ENCODE data around the gene ZDHHC14.

Gene ZDHHC14

DNA sequence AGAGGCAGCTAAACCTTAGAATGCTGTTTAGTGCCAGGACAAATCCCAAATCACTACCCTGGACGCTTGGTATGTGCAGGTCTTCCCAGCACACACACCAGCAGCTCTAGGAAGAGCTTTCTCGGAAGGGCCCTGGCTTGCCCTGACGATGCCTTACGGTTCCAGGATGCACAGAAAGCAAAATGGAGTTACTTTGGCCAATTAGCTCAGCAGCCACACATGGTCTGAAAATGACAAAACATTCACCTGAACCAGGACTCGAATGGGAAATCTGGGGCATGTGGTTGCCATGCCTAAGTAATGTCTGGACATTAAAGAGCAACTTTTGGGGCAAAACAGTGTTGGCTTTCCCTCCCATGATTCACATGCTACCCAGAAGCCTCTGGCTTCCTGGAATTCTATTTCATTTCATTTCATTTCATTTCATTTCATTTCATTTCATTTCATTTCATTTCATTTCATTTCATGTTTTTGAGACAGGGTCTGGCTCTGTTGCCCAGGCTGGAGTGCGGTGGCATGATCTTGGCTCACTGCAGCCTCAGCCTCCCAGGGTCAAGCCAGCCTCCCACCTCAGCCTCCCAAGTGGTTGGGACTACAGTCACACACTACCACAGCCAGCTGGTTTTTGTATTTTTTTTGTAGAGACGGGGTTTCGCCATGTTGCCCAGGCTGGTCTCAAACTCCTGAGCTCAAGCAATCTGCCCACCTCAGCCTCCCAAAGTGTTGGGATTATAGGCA lies 153.3 kb downstream of the ZDHHC14 start:
- no peak for DNase-seq (ENCODE audit: low read depth)

DNA sequence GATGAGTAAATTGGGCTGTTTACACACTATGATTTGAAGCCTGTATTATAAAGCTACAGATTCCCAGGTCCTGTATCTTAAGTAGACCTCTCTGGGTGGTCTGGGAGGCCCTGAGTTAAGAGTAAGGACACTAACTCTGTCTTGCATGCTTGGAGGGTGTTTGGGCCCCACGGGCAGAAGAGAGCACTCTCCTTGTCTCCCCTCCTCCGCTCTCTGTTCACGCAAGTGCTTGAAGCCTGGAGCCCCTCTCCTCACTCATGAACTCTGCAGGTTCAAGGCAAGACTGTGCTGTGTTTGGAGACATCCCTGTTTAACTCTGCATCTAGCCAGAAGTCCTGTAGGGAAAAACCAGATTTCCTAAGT lies 154.0 kb downstream of the ZDHHC14 start:
- no peak for DNase-seq (ENCODE audit: low read depth)

DNA sequence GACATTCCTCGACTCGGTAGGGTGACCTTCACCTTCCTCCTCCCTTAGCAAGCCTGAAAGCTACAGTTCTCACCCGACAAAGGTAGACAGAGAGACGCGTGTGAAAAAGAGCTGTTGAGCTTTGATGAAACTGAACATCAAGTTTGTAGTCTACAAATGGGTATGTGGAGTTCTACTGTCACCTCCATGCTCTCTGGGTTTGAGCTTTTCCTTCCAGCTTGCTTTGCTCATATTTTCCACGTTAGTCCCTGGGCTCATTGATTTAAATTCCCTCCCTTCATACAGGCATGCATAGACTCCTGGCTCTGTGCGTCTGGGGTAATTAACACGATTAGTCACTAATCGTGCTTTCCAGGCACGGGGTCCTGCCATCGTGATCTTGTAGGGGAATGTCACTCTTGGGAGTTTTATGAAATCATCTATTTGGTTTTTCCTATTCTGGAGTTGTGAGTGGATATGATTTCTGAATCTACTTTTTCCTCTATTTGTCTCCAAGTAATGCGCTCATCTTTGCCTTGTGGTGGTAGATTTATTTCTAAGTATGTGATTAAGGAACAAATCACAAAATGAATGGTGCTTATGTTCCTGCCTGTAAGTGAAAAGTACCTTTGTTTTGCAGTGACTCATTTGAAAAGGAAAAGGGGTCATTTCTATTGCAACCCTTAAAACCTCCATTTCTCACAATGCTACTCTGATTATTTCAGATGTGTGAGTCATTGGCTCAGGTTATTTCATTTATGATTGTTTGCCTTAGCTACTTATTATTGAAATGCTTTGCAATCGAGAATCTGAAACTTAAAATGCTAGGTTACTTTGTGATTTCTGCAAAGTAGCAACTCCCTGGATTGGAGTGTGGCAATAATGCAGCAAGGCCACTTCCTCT lies 154.6 kb downstream of the ZDHHC14 start:
- no peak for DNase-seq (ENCODE audit: low read depth)

DNA sequence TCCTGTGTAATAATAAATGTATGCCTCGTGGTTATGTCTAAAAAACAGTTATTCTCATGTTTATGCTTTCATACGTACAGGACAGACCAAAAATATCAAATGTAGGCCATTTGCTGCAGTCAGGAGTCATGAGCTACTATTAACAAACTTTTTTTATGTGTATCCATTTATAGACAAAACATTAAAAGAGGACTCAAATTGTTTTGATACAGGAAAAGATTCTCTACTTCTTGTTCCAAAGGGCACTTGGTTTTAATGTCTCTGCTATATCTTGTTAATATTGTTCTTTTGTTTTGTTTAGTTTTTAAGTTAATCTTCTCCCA lies 155.2 kb downstream of the ZDHHC14 start:
- DNase-seq (ENCODE audit: low read depth), result no peak

DNA sequence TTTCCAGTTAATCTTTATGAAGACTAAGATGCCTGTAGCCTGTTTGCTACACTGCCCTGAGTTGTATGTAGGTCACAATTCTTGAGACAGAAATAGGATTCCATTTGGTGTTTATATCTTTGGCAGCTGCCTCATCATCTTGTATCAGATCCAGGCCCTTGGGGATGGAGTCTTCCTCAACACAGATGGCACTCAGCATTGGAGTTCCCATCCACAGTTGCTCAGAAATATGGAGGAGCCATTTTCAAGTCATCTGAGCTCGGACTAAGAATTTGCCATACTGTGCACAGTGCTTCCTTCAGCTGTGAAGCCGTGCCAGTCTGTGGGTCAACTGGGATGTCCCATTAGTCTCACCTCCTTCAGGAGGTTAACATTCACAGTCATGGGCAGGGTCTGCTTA lies 156.6 kb downstream of the ZDHHC14 start:
- no peak for DNase-seq (ENCODE audit: low read depth)

DNA sequence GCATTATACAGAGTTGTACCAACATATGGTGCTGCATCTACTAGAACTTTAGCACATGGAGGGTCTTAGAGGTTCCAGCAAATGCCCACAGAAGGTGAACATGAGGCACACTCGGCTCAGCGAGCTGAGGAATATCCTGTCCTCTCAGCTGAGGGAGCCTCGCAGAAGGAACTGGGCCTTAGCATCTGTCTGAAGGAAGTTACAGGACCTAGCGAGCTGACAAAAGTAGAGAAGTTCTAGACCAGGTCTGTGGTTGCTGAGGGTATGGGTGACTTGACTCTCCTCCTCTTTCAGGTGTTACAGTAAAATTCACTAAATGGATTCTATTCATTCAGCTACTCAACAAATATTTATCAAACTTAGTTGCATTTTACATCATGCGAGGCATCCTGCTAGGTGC lies 157.2 kb downstream of the ZDHHC14 start:
- DNase-seq (ENCODE audit: low read depth), result no peak

DNA sequence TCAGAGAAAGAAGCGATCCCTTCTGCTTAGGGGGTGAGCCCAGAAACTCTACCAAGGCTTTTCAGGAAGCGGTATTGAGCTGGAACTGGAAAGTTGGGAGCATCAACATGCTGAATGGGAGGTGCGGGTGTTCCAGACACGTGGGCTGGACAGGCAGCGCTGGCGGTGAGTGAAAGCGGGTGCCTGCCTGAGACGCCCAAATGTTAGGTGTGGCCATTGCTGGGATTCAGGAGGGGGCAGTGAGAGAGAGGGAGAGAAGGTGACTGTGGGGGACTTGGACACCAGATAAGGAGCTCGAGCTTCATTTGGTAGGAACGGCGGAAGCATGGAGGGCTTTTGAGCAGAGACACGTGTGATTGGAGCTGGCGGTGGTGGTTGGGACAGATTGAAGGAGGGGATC lies 157.7 kb downstream of the ZDHHC14 start:
- DNase-seq (ENCODE audit: low read depth), result no peak

DNA sequence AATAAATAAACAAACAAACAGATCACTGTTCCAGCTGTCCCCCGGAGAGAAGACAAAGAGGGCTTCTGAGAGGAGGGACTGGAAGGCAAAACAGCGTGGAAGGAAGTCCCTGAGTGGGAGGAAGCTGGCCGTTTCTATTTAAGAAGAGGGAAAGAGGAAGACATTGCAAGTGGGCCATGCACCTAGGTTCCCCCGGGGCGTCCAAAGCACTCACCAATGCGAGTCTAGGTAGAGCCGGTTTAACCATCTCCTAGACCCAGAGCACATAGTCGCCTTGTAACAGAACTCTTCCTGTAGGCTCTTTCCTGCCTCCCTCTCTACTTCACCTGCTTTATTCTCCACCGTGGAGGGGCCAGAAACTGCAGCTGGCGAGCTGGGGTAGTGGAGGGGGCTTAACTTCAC lies 158.4 kb downstream of the ZDHHC14 start:
- DNase-seq (ENCODE audit: low read depth), result no peak

DNA sequence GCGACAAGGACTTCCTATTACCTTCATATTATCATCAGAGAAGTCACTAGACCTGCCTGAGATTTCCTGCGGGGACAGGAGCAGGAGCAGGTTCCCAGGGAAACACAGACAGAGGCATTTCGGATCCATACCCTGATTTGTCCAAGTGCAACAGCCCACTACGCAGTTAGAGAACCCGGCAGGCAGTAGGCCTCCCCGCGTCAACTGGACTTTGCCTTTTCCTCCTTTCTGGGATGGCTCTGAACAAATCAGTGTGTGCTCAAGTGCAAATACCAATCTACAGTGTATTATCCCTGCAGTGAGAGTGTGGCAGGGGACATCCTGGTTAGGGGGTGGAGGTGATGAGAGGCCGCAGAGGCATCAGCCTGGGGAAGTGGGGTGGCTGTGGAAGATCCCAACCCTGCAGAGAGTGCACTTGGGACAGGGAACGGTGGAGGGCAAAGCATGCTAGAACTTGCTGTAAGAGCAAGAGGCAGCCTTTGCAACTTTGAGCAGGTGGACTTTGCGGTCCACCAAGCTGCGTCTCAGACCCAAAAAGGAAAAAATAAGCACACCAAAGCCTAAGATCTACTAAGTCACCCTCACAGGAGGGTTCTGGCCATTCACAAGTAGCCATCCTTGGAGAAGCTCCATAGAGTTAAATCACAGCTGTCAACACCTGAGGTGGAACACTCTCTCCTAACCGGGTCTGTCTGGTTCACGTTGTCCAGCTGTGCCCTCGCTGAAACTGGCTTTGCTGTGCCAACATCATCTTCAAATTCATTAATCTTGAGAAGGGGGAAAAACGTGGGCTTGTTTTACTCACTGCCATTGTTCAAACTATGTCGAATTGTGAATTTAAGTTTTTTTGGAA lies 159.1 kb downstream of the ZDHHC14 start:
- DNase-seq (ENCODE audit: low read depth), result no peak

DNA sequence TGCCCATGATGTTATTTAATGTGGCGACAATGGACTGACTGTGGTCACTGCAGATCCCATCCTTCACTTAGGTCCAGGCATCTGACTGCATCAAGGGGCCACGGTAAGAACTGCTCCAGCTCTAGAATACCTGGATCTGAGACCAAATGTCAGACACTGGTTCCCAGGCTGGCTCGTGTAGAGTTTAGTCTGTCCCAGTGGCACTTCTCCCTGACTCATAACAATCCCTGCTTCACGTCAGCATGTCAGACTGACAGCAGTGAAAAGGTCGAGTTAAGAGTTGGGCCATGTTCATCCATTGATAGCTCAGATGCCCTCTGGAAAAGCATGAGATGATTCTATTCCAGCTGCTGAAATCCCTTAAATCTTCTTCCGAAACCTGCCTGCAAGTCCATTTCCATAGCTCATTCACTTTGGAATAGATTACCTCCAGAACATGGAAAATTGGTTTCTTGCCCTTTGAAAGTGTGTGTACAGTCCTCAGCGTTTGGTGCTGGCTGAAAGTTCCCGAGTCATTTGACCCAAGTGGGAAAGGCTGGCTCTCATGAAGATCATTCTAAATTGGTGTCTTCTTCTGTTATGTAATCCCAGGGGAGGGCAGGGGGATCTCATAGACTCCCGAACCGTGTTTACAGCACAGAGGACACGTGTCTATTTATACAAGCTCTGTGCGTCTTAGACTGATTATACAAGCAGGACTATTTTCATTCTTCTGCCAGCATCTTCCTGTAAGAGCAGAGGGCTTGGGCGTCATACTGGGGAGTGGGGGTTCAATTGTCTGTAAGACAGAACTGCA lies 160.8 kb downstream of the ZDHHC14 start:
- no peak for DNase-seq (ENCODE audit: low read depth)

DNA sequence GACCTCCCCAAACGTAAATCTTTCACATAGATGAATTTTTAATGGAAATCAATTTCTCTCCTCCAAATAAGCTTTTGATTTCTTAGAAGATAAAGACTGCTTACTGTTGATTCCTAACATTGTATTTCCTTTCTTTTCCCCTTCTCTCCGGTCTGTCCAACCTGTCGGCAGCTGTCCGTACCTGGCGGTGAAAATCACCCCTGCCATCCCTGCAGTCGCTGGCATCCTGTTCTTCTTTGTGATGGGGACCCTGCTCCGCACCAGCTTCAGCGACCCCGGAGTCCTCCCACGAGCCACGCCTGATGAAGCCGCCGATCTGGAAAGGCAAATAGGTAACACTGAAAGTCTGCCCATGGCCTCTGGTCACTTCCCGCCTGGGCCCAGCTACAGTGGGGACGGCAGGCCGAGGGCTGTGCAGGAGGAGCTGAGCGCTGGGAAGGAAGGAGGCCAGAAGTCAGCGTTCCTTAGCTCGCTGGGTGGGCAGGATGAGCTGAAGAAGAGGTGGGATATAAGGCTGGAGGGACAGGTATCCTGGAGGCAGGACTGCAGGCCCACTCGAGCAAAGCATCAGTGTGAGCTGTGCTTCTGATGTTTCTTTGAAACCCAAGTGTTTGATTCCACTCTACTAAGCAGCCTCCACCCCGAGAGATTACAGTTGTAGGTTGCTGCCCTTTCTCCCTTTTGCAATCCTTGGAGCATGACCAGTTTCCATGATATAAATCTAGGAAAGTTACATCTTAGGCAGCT lies 161.6 kb downstream of the ZDHHC14 start:
- DNase-seq (ENCODE audit: low read depth), result no peak

DNA sequence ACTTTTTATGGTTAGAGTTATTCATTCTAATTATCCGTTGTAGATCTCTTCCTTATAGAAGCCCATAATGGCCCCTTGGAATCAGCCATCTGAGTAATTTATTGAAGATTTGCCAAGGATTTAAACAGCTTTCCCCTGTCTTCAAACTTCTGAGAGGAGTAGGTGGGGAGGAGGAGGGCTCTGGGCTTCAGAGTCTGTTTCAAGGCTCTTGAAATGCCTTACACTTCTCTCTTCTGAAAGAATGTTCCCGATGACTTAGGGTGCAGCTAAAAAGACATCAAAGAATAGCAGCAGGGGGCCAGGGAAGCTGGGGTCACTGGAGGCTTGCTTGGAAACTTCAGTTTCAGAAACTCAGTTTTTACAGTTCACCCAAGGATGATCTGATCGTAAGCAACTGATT lies 165.3 kb downstream of the ZDHHC14 start:
- no peak for DNase-seq (ENCODE audit: low read depth)

DNA sequence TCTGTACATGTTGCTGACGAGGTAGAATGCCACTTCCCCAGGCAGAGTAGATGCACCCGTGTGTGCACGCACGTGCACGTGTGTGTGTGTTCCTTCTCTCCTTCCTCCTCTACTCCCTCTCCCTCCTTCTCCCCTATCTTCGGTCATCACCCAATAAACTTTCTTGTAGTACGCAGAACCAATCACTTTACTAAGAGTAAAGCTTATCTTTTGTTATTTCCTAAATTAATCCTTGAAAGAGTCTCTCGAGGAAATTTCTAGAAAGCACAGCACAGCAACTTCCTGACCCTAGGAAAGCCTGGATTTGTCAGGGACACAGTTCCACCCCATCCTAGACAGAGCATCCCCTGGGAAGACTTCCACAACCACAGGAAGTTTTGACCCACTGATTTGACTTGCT lies 166.1 kb downstream of the ZDHHC14 start:
- DNase-seq (ENCODE audit: low read depth), result no peak

DNA sequence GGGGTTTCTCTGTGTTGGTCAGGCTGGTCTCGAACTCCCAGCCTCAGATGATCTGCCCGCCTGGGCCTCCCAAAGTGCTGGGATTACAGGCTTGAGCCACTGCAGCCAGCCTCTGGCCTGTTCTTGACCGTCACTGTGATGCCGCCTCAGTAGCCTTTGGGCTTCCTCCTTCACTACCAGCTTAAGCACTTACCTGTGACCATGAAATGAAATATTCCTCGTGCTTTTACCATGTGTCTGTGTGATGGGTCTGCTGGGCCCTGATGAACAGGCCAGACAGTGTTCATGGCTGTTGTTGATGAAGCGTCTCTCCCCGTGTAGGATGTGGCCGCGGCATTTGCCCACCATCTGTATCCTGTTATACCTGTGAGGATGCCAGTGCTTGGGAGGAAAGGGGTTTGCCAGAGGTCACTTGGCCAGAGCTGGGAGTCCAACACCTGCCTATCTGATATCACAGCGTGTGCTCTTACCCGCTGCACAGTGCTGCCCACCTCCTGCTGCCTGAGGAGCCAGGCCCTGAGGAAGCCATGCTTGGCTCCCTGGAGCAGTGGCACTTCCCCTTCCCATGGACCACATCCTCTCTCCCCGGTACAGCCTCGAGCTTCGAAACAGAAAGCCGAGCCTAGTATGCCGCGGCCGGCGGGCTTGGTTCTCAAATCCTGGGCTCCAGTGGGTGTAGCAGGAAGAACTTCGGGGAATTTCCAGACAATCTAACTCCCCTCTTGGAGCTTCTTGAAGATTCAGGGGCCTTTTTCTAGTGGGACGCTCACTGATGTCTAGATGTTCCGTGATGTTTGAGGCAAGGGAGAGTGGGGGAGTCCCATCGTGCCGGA lies 167.9 kb downstream of the ZDHHC14 start:
- no peak for DNase-seq (ENCODE audit: low read depth)

DNA sequence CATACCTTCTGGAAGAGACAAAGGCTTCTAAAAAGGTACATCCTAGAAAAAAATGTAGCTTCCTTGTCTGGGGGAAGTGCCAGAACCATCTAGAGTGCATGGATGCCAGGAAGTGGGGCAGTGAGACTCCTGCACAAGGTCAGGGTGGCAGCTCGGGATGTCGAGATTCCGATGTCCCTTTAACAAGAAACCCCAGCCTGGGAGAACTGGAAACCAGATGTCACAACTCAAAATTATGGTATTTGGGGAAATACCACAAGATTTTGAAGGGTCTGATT lies 168.4 kb downstream of the ZDHHC14 start:
- DNase-seq (ENCODE audit: low read depth), result no peak

DNA sequence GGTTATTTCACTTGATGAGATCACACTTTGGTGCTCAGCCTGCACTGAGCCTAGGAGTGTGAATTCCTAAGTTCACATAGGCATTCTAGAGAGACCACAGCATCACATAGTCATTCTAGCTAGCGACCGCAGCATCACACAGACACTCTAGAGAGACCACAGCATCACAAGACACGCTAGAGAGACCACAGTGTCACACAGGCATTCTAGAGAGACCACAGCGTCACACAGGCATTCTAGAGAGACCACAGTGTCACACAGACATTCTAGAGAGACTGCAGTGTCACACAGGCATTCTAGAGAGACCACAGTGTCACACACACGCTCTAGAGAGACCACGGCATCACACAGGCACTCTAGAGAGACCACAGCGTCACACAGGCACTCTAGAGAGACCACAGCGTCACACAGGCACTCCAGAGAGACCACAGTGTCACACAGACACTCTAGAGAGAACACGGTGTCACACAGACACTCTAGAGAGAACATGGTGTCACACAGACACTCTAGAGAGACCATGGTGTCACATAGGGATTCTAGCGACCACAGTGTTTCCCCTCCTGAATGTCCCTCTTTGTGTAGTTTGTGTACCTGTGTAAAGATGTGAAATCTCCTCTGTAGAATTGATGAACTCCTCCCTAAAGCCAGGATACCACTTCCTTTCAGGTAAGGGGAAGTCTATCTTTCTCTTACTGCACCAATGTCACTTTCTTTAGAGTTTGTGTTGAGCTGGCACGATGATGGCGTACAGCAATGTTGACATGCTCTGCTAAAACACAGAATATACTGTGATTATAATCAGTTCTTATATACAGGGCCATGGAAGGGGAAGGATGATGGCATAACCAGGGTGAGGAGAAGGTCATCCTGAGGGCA lies 169.4 kb downstream of the ZDHHC14 start:
- no peak for DNase-seq (ENCODE audit: low read depth)

DNA sequence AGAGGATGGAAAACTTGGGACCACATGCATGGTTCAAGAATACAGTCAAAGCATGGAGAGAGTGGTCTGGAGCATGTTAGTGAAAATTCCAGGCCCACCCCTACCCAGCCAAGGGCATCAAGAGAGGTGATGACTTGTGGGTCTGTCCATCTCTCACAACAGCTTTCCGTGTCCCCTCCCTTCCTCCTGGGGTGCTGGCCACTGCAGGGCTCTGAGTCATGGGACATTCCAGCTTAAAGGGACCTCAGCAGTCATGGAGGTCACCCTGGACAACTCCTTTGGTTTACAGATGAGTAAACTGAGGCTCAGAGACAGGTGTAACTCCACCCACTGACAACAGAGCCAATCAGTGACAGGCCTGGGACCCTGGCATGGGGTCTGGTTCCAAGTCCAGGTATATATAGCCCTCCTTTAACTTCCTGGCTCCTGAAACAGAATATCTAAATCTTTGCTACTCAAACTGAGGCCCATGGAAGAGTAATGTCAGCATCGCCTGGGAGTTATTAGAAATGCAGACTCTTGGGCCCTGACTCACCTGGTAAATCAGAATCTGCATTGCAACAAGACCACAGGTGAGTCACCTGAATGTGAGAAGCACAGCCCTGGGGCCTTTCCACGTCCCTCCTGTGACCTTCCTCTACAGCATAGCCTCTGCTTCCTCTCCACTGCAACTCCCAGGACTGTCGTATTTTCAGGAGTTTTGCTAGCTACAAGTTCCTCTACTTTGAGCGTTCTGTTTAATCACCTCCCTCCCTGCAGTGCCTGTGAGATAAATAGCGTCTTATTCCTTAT lies 170.2 kb downstream of the ZDHHC14 start:
- DNase-seq (ENCODE audit: low read depth), result no peak

DNA sequence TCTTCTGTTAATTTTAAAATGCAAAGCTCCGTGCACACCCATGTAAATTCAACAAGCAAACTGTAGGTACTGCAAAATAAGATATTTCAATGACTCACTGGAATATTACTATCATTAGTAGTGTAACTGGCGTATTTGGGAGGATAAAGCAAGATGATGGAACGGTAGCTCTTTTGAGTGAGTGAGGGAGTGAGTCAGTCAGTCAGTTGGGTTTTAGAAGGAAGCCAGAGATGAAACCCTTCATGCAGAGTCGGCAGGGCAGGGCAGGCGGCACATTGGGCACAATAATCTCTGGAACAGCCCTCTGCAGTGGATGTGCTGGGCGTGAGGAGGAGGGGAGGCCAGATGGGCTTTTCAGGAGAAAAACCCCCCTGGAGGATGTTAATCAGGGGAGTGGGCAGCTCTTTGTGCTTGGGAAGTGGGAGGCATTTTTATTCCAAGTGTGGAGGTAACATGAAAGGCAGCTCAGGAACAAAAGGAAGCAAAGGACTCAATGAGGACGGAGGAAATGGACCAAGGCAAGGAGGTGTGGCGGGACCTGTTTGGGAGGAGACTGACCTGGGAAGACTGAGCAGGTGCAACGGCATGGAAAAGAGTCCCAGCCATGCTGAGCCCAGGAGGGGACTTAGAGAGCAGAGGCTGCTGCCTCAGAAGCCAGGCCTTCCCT lies 171.2 kb downstream of the ZDHHC14 start:
- DNase-seq (ENCODE audit: low read depth), result no peak
